Thoracic aorta (tissue), 2 donors: ENCODE measurements around the gene ALK. TPM values are rescaled to one million over a fixed set of nuclear protein-coding genes. Genes with fewer than 3 reads are reported as not detected.

Experiments
- ATAC-seq: fragments of 150-250 bp; one replicate; pipeline ENCODE4 v1.8.0; 2017; ENCODE audit warnings: low read depth; ENCODE audit not compliant: insufficient number of reproducible peaks, low FRiP score
- DNase-seq: peaks from one replicate; pipeline ENCODE4 v3.0.0-alpha.2; 2020; ENCODE audit warnings: low spot score
- H3K27ac ChIP-seq, 2 donors: fragments of 200-600 bp; sonication (generic); 1 replicate in 1 of 2; 2 replicates in 1 of 2; pipeline ENCODE4 v1.5.1; 2016; ENCODE audit warnings: mild to moderate bottlenecking in 2 of 2, moderate library complexity in 2 of 2
- H3K27me3 ChIP-seq: fragments of 200-600 bp; sonication (generic); replicated peaks from 2 replicates; pipeline ENCODE4 v1.6.0; 2016; ENCODE audit warnings: mild to moderate bottlenecking; ENCODE audit not compliant: insufficient read depth
- H3K36me3 ChIP-seq: fragments of 200-600 bp; sonication (generic); one replicate; pipeline ENCODE4 v1.5.1; 2016
- H3K4me1 ChIP-seq, 2 donors: fragments of 200-600 bp; sonication (generic); 1 replicate in 1 of 2; 2 replicates in 1 of 2; pipeline versions ENCODE4 v1.5.1 to v1.6.0; 2016; ENCODE audit warnings: low read depth in 2 of 2, mild to moderate bottlenecking in 1 of 2; ENCODE audit not compliant: control insufficient read depth in 1 of 2
- H3K4me3 ChIP-seq: fragments of 200-600 bp; sonication (generic); 2 replicates; pipeline ENCODE4 v1.5.1; 2016; ENCODE audit warnings: mild to moderate bottlenecking
- H3K9me3 ChIP-seq: fragments of 200-600 bp; sonication (generic); 2 replicates; pipeline ENCODE4 v1.5.1; 2016
- total RNA-seq, 2 donors: library from RNA; depleted of rRNA; stranded (reverse); fragments of >200 nt; gene quantifications; one replicate each; pipeline versions ENCODE4 v1.1.0 to v1.2.3, GENCODE V29; 2016
- TF ChIP-seq, protein P1 (sequence below): fragments of 200-600 bp; sonication (generic); IDR thresholded peaks from one replicate; pipeline ENCODE4 v1.5.1; 2019; ENCODE audit warnings: antibody characterized with exemption

Gene ALK
- total RNA-seq, 2 donors from 2014 or later, result 2.0 TPM; not detected in 1

DNA sequence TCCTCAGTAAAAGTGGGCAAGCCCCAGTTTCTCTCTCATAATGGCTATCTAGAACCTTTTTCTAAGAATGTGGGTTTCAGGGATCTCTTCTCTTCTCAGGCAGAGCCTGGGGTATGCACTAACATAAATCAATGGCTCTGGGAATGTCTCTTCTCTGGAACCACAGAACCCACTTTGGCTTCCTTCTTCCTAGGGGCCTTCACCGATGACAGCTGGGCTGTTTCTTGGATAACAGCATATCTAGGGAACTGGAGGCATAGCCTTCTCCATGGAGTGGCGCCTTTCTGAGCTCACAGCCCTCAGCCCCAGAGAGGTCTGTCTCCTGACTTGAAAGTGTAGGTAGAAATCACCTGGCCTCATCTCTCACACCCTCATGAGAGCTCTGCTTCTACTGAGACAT, 558.3 kb downstream of the ALK start:
- DNase-seq, result no peak
- TF ChIP-seq, protein P1, sequence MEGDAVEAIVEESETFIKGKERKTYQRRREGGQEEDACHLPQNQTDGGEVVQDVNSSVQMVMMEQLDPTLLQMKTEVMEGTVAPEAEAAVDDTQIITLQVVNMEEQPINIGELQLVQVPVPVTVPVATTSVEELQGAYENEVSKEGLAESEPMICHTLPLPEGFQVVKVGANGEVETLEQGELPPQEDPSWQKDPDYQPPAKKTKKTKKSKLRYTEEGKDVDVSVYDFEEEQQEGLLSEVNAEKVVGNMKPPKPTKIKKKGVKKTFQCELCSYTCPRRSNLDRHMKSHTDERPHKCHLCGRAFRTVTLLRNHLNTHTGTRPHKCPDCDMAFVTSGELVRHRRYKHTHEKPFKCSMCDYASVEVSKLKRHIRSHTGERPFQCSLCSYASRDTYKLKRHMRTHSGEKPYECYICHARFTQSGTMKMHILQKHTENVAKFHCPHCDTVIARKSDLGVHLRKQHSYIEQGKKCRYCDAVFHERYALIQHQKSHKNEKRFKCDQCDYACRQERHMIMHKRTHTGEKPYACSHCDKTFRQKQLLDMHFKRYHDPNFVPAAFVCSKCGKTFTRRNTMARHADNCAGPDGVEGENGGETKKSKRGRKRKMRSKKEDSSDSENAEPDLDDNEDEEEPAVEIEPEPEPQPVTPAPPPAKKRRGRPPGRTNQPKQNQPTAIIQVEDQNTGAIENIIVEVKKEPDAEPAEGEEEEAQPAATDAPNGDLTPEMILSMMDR, result no peak

DNA sequence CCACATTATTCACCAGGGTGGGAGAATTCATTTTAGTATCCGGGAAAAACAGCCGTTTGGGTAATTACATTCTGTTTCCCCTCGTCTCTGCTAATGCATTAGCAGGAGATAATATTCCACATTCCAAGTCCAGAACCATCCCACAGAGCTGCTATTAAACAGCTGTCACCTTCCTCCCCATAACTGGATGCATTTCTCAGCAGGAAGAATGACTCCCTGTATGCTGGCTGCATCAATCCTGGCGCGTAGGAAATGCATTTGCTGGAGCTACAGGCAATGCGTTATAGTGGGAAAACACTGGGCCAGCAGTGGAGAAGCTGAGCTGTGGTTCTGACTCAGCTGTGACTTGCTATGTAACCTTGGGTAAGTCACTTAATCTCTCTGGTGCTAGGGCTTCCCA, 560.2 kb downstream of the ALK start:
- no peaks in the 10 kb centered on the region for H3K27me3 ChIP-seq
- no peaks in the 10 kb centered on the region for H3K9me3 ChIP-seq
- DNase-seq (no peak), ATAC-seq (no peak)
- no peaks in the 10 kb centered on the region for H3K4me1 ChIP-seq
- H3K4me3 ChIP-seq, result no peak overlapping the region
- H3K27ac ChIP-seq, result no peak overlapping the region
- H3K36me3 ChIP-seq, result no peaks in the 10 kb centered on the region
- TF ChIP-seq, protein P1, result no peak

More for the DNA sequence above, 558.3 kb downstream of the ALK start:
- Histone ChIP-seq H3K4me3 (no peak overlapping the region), H3K4me1 (no peaks in the 10 kb centered on the region), H3K27ac (no peak overlapping the region), H3K27me3 (no peaks in the 10 kb centered on the region), H3K36me3 (no peaks in the 10 kb centered on the region), H3K9me3 (no peaks in the 10 kb centered on the region)
- ATAC-seq, result no peak

DNA sequence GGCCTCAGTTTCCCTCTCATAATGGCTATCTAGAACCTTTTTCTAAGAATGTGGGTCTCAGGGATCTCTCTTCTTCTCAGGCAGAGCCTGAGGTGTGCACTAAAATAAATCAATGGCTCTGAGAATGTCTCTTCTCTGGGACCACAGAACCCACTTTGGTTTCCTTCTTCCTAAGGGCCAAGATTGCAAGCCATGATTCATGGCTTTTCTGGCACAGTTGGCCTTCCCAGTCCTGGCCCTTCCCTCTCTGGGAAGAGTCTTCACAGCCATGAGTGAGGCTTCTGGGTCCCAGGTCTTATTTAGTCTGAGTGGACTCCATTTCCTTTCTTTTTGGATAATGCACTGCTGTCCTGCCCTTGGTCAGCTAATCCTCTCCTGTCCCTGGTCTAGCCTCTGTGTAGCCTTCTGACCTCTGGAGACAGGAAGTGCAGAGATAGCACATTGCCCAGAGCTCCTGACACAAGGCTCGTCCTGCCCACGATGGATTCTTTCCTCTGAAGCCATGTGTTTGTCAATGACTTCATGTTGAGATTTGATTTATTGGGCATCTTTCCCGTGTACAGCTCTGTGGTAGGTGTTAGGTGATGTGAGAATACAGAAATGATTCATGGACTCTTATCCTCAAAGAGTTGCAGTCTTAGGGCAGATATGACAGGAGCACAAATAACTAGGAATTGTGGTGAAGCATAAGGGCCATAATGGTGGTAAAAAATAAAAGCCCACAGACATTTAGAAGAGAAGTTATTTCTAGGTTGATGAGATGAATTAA, 561.2 kb downstream of the ALK start:
- no peak for DNase-seq
- no peaks in the 10 kb centered on the region for H3K27me3 ChIP-seq
- H3K4me3 ChIP-seq, result no peak overlapping the region
- H3K9me3 ChIP-seq, result no peaks in the 10 kb centered on the region
- TF ChIP-seq, protein P1, result no peak
- ATAC-seq, result no peak
- no peaks in the 10 kb centered on the region for H3K36me3 ChIP-seq
- H3K27ac ChIP-seq, result no peak overlapping the region
- H3K4me1 ChIP-seq, result no peaks in the 10 kb centered on the region

DNA sequence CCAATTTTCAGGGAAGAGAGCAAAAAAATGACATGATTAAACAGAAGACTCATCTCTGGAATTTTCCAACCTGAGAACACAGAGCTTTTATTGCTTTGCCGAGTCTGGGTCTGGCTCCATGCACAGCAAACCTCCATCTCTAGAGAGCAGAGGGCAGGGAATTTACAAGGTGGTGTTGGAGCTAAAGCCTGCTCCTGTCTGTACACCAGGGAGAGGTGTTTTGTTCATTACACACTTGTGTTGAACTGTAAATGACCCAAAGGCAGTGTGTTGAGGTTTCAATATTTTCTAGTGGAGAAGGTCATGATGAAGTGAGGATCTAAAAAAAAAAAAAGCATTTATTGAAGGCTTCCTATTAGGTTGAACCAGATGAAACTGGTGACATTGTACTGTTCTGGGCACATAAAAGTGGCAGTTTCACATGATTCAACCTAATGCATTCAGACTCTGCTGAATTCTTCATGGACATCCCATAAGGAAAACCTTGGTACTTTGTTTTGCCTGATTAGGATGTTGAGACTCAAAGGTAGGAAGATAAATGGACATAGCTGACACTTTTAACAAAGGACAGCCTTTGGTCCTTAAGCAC, 567.9 kb downstream of the ALK start:
- no peak for DNase-seq
- Histone ChIP-seq H3K27me3 (no peaks in the 10 kb centered on the region), H3K36me3 (no peaks in the 10 kb centered on the region), H3K4me3 (no peak overlapping the region), H3K27ac (no peak overlapping the region), H3K4me1 (no peaks in the 10 kb centered on the region), H3K9me3 (no peaks in the 10 kb centered on the region)
- no peak for ATAC-seq
- TF ChIP-seq, protein P1, result no peak

DNA sequence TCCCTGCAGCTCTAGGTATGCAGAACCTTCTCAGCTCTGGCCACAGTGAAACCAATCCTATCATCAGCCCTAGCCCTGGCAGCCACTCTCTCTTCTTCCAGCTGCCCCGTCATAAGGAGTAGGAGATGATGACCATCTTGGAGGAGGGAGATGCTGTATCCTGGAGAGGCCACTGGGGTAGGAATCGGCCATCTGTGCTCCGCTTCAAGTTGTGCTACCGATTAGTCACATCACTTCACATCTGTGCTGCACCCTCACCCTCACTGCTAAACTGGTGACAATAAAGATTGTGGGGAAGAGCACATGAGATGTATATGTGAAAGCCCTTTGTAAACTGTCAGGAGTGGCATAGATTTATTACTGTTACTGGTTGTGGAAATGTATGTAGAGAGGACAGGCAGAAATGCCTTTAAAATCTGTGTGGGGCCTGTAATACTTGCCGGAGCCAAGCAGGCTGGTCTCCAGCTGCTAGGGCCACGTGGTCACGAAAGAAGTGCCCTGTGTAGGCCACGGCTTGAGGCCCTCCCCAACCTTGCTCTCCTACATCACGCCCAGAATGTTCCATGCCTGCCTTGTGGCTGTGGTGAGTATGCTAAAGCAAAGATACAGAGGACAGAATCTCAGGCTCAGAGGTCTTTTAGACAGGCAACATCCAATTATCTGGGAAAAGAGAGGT, 569.3 kb downstream of the ALK start:
- DNase-seq, result no peak
- no peaks in the 10 kb centered on the region for H3K9me3 ChIP-seq
- H3K36me3 ChIP-seq, result no peaks in the 10 kb centered on the region
- no peaks in the 10 kb centered on the region for H3K27me3 ChIP-seq
- TF ChIP-seq, protein P1, result no peak
- no peak for ATAC-seq
- no peak overlapping the region for H3K4me3 ChIP-seq
- H3K4me1 ChIP-seq, result no peaks in the 10 kb centered on the region
- H3K27ac ChIP-seq, result no peak overlapping the region
